Activated T-helper 1 cell treated with anti-CD3 and anti-CD28 coated beads, Interleukin-12 subunit alpha, Interleukin-12 subunit beta, Interleukin-2, Interleukin-4 antibody, amounts not matched to agents 30 ng/mL and 10 ng/mL and 1 ng/mL, durations not matched to agents 14 hours and 24 hours and 36 hours (primary cell): ENCODE results near the gene WRAP73. TPM values are rescaled to one million over a fixed set of nuclear protein-coding genes. Genes with fewer than 3 reads are reported as not detected.

Experiments
- DNase-seq: peaks from one replicate; pipeline ENCODE4 v3.0.0; 2021; ENCODE audit warnings: low spot score
- H3K27ac Mint-ChIP-seq: one replicate; pipeline ENCODE4 v1.8.0; 2021; ENCODE audit warnings: mild to moderate bottlenecking, mixed read lengths
- H3K27me3 Mint-ChIP-seq: one replicate; pipeline ENCODE4 v1.8.0; 2022; ENCODE audit warnings: mild to moderate bottlenecking, moderate library complexity, mixed read lengths; ENCODE audit not compliant: insufficient read depth
- H3K36me3 Mint-ChIP-seq: one replicate; pipeline ENCODE4 v1.8.0; 2021; ENCODE audit warnings: low read depth, mixed read lengths
- H3K4me1 Mint-ChIP-seq: one replicate; pipeline ENCODE4 v1.8.0; 2021; ENCODE audit warnings: low read depth, mixed read lengths
- H3K4me3 Mint-ChIP-seq: one replicate; pipeline ENCODE4 v1.8.0; 2021; ENCODE audit warnings: mild to moderate bottlenecking, moderate library complexity, mixed read lengths
- H3K9me3 Mint-ChIP-seq: one replicate; pipeline ENCODE4 v1.8.0; 2021; ENCODE audit warnings: mixed read lengths
- intact Hi-C: fragments of 100-400 bp; cut with micrococcal nuclease; formaldehyde crosslinking; loops from one replicate; pipeline ENCODE4 v1.15.1; 2024
- total RNA-seq: library from RNA; stranded (reverse); gene quantifications from 2 replicates; pipeline ENCODE4 v1.2.3, GENCODE V29; 2022

Gene WRAP73
- total RNA-seq, 1 donor from 2014 or later = 45.5 TPM

- no peaks in the 10 kb centered on the region for H3K9me3 Mint-ChIP-seq
- no peak overlapping the region for H3K4me3 Mint-ChIP-seq
- H3K36me3 Mint-ChIP-seq = no peaks in the 10 kb centered on the region
- DNase-seq = no peak
- H3K4me1 Mint-ChIP-seq = no peaks in the 10 kb centered on the region
- no peak overlapping the region for H3K27ac Mint-ChIP-seq
- intact Hi-C loops = no loop called here
- H3K27me3 Mint-ChIP-seq = peaks cover 23% of the 10 kb centered on the region
These were observed 39.3 kb downstream of the WRAP73 start for GRCh38 chr1:3610527-3611169.

DNA sequence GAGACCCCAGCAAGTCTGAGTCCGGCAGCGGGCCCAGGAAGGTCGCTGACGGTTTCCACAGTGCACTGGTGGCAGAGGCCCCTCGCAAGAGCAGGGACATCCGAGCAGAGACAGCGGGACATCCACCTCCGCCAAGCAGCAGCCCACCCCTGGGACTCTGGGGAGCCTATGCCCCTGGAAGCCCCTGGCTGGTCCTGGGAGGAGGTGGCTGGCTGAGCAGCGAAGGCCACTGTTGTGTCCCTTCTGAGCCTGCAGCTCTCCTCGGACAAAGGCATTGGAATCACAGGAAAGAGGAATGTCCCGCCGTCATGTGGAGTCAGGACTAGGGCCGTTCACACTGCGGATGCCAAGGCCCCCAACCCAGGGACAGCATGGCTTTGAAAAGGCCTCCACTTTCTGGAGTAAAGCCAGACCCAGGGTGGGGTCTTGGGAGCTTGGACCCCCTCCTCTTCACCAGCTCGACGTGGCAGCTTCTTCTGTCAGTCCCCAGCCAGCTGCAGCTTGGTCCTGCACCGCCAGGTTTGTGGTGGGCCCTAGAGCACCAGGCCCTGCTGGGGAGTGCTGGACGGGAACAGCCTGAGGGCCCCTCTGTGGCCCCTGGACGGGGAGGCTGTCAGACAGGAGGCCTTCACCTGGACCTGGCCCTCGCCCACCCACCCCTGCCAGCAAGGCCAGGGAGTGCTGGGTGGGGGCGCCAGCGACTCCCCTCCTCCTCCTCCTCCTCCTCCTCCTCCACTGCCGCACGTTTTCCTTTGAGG, 40.0 kb downstream of the WRAP73 start:
- Mint-ChIP-seq H3K4me1 (no peaks in the 10 kb centered on the region), H3K27ac (no peak overlapping the region), H3K4me3 (no peak overlapping the region), H3K9me3 (no peaks in the 10 kb centered on the region), H3K36me3 (no peaks in the 10 kb centered on the region), H3K27me3 (peaks cover 21% of the 10 kb centered on the region)
- no peak for DNase-seq
- intact Hi-C loops = no loop called here

DNA sequence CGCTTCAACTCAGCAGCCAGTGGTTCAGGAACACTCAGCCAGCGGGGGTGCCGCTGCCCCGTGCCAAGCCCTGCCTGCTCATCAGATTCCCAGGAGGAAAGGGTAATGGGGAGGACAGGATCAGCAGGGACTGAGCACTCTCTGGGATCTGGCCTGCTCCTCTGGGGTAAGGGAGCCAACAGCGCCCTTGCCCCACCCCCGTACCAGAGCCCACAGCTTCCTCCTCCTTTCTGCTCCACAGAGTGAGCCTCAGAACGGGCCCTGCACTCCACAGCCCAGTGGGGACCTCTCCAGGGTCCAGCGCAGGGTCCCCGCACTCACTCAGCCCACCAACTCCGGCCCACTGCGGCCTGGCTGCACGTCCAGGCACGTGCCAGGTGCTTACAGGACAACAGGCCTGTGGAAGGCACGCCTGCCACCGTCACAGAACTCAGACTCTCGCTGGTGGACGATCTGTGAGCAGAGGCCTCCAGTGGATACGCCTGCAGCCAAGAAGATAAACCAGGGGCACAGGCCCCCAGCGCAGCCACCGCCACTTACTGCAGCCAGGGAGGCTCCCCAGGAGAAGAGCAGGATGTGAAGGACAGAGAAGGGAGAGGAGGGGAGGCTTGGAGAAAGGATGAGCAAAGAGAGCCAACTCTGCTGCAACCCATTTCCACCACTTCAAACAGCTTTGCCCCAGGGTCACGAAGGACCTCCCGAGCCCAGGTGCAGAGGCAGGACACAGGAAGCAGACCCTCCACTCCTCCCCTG, 40.7 kb downstream of the WRAP73 start:
- H3K4me3 Mint-ChIP-seq = no peak overlapping the region
- H3K36me3 Mint-ChIP-seq = no peaks in the 10 kb centered on the region
- no peaks in the 10 kb centered on the region for H3K4me1 Mint-ChIP-seq
- intact Hi-C loops = no loop called here
- no peak for DNase-seq
- no peaks in the 10 kb centered on the region for H3K9me3 Mint-ChIP-seq
- peaks cover 21% of the 10 kb centered on the region for H3K27me3 Mint-ChIP-seq
- no peak overlapping the region for H3K27ac Mint-ChIP-seq

DNA sequence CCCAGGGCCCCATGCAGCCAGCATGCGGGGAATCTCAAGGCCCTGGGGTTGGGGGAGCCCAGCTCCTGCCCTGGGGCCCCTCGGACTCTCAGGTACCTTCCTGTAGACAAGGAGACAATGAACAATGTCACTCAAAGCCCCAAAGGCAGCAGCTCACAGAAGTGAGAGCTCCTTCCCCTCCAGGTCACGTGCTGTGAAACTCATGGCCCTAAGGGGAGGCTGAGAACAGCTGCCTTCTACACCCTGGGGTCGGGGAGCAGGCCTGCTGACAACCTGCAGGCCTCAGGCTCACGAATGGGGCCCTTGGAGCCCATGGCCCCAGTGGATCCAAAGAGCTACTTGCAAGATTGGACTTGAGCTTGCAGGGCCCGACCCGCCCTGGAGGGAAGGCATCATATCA, 41.7 kb downstream of the WRAP73 start:
- no peak overlapping the region for H3K4me3 Mint-ChIP-seq
- intact Hi-C loops = no loop called here
- no peaks in the 10 kb centered on the region for H3K9me3 Mint-ChIP-seq
- H3K4me1 Mint-ChIP-seq = no peaks in the 10 kb centered on the region
- H3K27ac Mint-ChIP-seq = no peak overlapping the region
- peaks cover 16% of the 10 kb centered on the region for H3K27me3 Mint-ChIP-seq
- H3K36me3 Mint-ChIP-seq = no peaks in the 10 kb centered on the region
- no peak for DNase-seq

GRCh38 chr1:3607703-3608065, 42.2 kb downstream of the WRAP73 start:
- intact Hi-C loops = no loop called here
- Mint-ChIP-seq H3K9me3 (no peaks in the 10 kb centered on the region), H3K36me3 (no peaks in the 10 kb centered on the region), H3K27me3 (peaks cover 16% of the 10 kb centered on the region), H3K4me1 (no peaks in the 10 kb centered on the region), H3K27ac (no peak overlapping the region), H3K4me3 (no peak overlapping the region)
- no peak for DNase-seq

DNA sequence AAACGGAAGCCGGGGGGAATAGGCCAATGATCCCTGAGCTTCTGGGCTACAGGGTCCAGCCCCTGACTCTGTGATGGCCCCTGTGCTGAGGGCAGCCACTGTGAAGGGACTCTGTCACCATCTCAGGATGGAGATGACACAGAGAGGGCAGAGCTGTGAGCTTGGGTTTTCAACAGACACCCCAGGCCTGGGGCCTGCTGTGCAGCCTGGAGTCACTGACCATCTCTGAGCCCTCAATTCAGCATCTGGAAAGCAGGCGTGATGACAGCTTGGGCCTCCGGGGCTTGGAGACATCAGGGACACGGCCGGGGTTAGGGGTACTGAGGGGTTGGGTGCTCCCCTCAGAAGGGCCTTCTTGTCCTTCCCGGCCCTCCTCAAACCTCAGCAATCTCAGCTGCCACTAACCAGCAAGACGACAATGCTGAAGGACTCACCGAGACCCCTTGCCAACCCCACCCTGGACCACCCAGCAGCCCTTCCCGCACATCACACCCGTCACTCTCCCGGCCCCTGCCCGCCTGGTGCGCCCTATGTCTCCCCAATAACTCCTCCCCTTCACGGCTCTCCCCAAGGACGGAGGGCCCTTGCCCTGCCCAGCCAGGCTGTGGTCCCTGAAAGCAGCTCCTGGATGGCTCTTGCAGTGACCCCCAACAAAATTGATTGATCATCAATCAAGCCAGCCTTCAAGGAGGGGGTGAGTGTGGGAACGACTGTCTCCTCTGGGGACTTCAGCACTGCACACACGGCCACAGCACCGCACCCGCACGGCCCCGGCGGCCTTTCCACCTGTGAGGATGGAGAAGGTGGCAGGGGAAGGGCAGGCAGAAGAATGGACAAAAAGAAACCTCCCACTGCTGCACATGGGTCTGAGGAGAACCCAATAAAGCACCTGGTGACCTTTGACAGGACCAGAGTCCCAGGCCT, 42.9 kb downstream of the WRAP73 start:
- Mint-ChIP-seq H3K36me3 (no peaks in the 10 kb centered on the region), H3K27me3 (peaks cover 11% of the 10 kb centered on the region), H3K27ac (no peak overlapping the region), H3K9me3 (no peaks in the 10 kb centered on the region), H3K4me1 (no peaks in the 10 kb centered on the region), H3K4me3 (no peak overlapping the region)
- intact Hi-C loops = no loop called here
- no peak for DNase-seq

DNA sequence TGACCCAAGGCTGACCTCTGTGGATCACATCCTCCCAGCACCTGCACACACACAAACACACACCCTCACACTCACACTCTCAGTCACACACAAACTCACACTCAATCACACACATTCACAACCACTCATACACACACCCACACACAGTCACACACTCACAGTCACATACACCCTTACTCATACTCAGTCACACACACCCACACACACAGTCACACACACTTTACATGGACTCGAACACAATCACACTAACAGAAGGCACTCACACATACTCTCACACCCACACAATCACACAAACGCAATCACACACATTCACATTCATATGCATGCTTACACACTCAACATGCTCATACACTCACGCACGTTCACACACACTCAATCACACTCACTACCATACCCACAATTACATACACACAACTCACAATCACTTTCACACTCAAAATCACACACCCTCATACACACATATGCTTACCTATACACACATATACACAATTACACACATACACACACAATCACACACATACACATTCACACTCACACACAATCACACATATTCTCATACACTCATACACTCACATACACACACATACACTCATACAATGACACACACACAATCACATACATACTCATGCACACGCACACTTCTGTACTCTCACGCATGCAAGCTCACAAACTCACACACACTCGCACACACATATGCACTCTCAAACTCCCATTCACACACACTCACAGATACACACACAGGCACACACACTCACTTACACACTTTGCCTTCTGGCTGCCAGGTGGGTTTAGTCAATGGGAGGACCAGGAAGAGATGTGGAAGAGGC, 44.7 kb downstream of the WRAP73 start:
- intact Hi-C loops = no loop called here
- Mint-ChIP-seq H3K27me3 (peaks cover 2% of the 10 kb centered on the region), H3K9me3 (no peaks in the 10 kb centered on the region), H3K36me3 (no peaks in the 10 kb centered on the region), H3K4me1 (no peaks in the 10 kb centered on the region), H3K4me3 (no peak overlapping the region), H3K27ac (no peak overlapping the region)
- no peak for DNase-seq

GRCh38 chr1:3604468-3604974, 45.4 kb downstream of the WRAP73 start:
- Mint-ChIP-seq H3K9me3 (no peaks in the 10 kb centered on the region), H3K4me3 (no peak overlapping the region), H3K4me1 (no peaks in the 10 kb centered on the region), H3K36me3 (no peaks in the 10 kb centered on the region), H3K27ac (no peak overlapping the region), H3K27me3 (peaks cover 2% of the 10 kb centered on the region)
- intact Hi-C loops = no loop called here
- no peak for DNase-seq

GRCh38 chr1:3603571-3604467, 46.1 kb downstream of the WRAP73 start:
- Mint-ChIP-seq H3K27ac (no peak overlapping the region), H3K36me3 (no peaks in the 10 kb centered on the region)
- intact Hi-C loops = no loop called here

DNA sequence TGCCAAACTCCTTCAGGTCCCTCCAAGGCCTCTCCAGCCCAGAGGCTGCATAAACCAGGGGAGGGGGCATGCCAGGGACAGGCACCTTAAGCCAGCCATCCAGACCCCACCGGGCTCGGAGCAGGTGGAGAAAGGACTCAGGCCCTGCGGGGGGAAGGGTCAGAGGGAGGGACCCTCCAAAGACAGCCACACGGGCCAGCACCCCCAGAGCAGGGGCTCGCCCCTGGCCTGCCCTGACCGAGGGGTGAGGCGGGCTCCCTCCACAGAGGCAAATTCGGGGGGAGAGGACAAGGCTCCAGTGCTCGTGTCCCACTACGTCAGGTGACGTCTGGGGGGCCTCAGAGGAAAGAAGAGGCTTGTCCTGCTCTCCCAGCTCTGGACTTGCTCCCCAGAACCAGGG, 46.7 kb downstream of the WRAP73 start:
- Mint-ChIP-seq H3K27me3 (no peaks in the 10 kb centered on the region), H3K9me3 (no peaks in the 10 kb centered on the region), H3K27ac (no peak overlapping the region), H3K4me3 (no peak overlapping the region), H3K36me3 (no peaks in the 10 kb centered on the region), H3K4me1 (no peaks in the 10 kb centered on the region)
- intact Hi-C loops = no loop called here
- no peak for DNase-seq

More at GRCh38 chr1:3603571-3604467, 46.1 kb downstream of the WRAP73 start:
- Mint-ChIP-seq H3K4me1 (no peaks in the 10 kb centered on the region), H3K9me3 (no peaks in the 10 kb centered on the region), H3K4me3 (no peak overlapping the region), H3K27me3 (no peaks in the 10 kb centered on the region)
- no peak for DNase-seq

DNA sequence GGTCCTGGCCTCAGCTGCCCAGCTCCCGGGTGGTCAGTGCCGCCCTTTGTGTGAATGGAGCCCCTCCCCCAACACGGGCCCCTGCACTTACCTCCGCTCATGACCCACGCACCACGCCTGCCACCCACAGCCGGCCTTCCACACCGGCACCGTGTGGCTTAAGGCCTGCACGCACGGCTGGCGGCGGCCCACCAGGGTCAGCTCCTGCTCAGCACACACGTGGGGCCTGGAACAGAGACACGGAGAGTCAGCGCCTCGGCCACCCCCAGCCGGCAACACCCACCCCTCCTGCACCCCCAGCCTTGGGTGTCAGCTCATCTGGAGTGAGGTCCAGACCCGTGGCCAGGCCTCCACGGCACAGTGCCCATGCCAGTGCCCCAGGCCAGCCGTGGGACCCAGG, 47.5 kb downstream of the WRAP73 start:
- Mint-ChIP-seq H3K27ac (no peak overlapping the region), H3K36me3 (no peaks in the 10 kb centered on the region), H3K4me1 (peaks cover 4% of the 10 kb centered on the region), H3K27me3 (no peaks in the 10 kb centered on the region), H3K9me3 (no peaks in the 10 kb centered on the region), H3K4me3 (no peak overlapping the region)
- intact Hi-C loops = no loop called here
- DNase-seq = no peak
